Lung (tissue), 12 donors: Measurements from ENCODE around the gene ROCK1. TPM values are rescaled to one million over a fixed set of nuclear protein-coding genes. Genes with fewer than 3 reads are reported as not detected.

Experiments
- ATAC-seq: fragments of 200-7000 bp; cut with Tn5 transposase; one replicate; pipeline ENCODE4 v1.9.1; 2020; ENCODE audit warnings: moderate number of reproducible peaks; ENCODE audit not compliant: insufficient read depth, low FRiP score
- DNase-seq, 3 donors: peaks; one replicate each; pipeline ENCODE4 v3.0.0-alpha.2; 2013 to 2017
- H3K27ac ChIP-seq, 2 donors: one replicate each; pipeline ENCODE4 v1.5.1; 2013; ENCODE audit warnings: mild to moderate bottlenecking in 2 of 2, moderate library complexity in 2 of 2, control low read depth in 1 of 2, inconsistent platforms in 1 of 2, low read depth in 1 of 2, low read length in 1 of 2
- H3K27me3 ChIP-seq, 3 donors: one replicate each; pipeline ENCODE4 v1.5.1; 2013; ENCODE audit warnings: low read length in 2 of 3; ENCODE audit not compliant: control insufficient read depth in 3 of 3, insufficient read depth in 3 of 3
- H3K36me3 ChIP-seq, 4 donors: one replicate each; pipeline ENCODE4 v1.5.1; 2013; ENCODE audit warnings: low read length in 4 of 4, mild to moderate bottlenecking in 1 of 4, moderate library complexity in 1 of 4; ENCODE audit not compliant: control insufficient read depth in 4 of 4, insufficient read depth in 4 of 4
- H3K4me1 ChIP-seq, 5 donors: one replicate each; pipeline ENCODE4 v1.5.1; 2013; ENCODE audit warnings: low read length in 5 of 5, mild to moderate bottlenecking in 2 of 5, moderate library complexity in 1 of 5; ENCODE audit not compliant: control insufficient read depth in 5 of 5, insufficient read depth in 5 of 5
- H3K4me3 ChIP-seq: one replicate; pipeline ENCODE4 v1.5.1; 2013; ENCODE audit warnings: mild to moderate bottlenecking, control low read depth, moderate library complexity
- H3K9ac ChIP-seq, 2 donors: one replicate each; pipeline ENCODE4 v1.5.1; 2013; ENCODE audit warnings: low read length in 2 of 2, control low read depth in 1 of 2; ENCODE audit not compliant: insufficient read depth in 1 of 2
- H3K9me3 ChIP-seq, 4 donors: one replicate each; pipeline ENCODE4 v1.5.1; 2013; ENCODE audit warnings: low read length in 3 of 4, mild to moderate bottlenecking in 1 of 4, moderate library complexity in 1 of 4; ENCODE audit not compliant: control insufficient read depth in 4 of 4, insufficient read depth in 3 of 4
- CTCF ChIP-seq: IDR thresholded peaks from 2 replicates; pipeline ENCODE4 v1.5.1; 2012; ENCODE audit warnings: mild to moderate bottlenecking; ENCODE audit errors: control extremely low read depth, extremely low read depth
- WGBS, 2 donors: extraction: QIAGEN DNeasy Blood & Tissue Kit; methylation state at CpG; one replicate each; pipeline ENCODE4 v1.1.7; 2013; 5-methylcytosine and 5-hydroxymethylcytosine counted together
- polyA plus RNA-seq, 2 donors: library from polyadenylated mRNA; stranded (reverse); fragments of 200-250 nt; gene quantifications; one replicate each; pipeline ENCODE4 v1.2.1, GENCODE V29; 2013
- total RNA-seq, 2 donors: library from RNA; depleted of rRNA in 1 of 2; stranded (reverse); fragments of >200 nt in 1 of 2; gene quantifications; one replicate each; pipeline ENCODE4 v1.2.1, GENCODE V29; 2014 to 2021
- donor health status: control.
- donor health status: control.
- donor health status: Bipolar disorder and iron deficiency.
- donor health status: healthy.
- donor health status: DM: yes; HTN: yes; CAD: no.

Gene ROCK1
- total and polyA plus RNA-seq, 4 donors = 13.4 to 115 (median 35.9) TPM

GRCh38 chr18:21074336-21075323, 37.0 kb downstream of the ROCK1 start:
- H3K9me3 ChIP-seq = no peaks in the 10 kb centered on the region
- H3K4me3 ChIP-seq = no peak overlapping the region
- TF ChIP-seq CTCF = no peak
- peak overlapping the region in 1 of 2 donors; percentile 59 for H3K27ac ChIP-seq
- DNase-seq (peak in 1 of 3 donors; percentile 11), ATAC-seq (no peak)
- WGBS, 2 donors = 42 to 47% methylated on average over 3 of the region's 3 CpGs
- peaks cover 0 to 25% (median 2%) of the 10 kb centered on the region in 5 donors for H3K4me1 ChIP-seq
- H3K9ac ChIP-seq = no peak overlapping the region
- H3K36me3 ChIP-seq = no peaks in the 10 kb centered on the region
- no peaks in the 10 kb centered on the region for H3K27me3 ChIP-seq

DNA sequence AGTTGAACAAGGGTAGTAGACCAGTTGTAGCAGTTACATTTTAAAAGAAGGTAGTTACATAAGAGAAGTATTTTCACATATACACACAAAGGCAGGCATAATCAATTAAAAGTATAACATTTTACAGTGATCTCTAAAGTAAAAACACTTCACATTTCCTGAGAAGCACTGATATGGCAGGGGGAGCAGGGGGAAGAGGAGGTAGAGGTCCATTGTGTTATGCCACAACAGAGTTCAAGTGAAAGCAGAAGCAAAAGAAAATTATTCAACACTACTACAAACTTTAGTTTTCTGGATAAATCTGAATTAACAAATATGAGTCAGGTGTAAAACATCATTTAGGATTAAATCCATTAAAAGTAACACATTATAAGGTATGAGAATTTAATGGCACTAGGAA, 38.4 kb downstream of the ROCK1 start:
- ATAC-seq (no peak), DNase-seq (no peak)
- H3K4me1 ChIP-seq = peaks cover 0 to 14% (median 2%) of the 10 kb centered on the region in 5 donors
- H3K27me3 ChIP-seq = no peaks in the 10 kb centered on the region
- no peaks in the 10 kb centered on the region for H3K36me3 ChIP-seq
- no peak for TF ChIP-seq CTCF
- no peaks in the 10 kb centered on the region for H3K9me3 ChIP-seq
- no peak overlapping the region for H3K27ac ChIP-seq
- H3K4me3 ChIP-seq = no peak overlapping the region
- no peak overlapping the region for H3K9ac ChIP-seq

DNA sequence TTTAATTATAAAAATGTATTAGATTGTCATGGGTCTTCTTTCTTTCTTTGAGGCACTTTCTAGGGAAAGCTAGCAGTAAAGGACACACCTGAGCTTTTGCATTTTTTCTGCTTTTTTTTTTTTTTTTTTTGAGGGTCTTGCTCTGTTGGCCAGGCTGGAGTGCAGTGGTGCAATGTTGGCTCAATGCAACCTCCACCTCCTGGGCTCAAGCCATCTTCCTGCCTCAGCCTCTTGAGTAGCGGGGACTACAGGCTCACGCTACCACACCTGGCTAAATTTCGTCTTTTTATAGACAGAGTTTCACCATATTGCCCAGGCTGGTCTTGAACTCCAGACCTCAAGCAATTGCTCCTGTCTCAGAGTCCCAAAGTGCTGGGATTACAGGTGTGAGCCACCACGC, 40.5 kb downstream of the ROCK1 start:
- 84 to 89% methylated on average over 4 of the region's 4 CpGs for WGBS, 2 donors
- DNase-seq = no peak
- no peaks in the 10 kb centered on the region for H3K36me3 ChIP-seq
- H3K27ac ChIP-seq = no peak overlapping the region
- no peak overlapping the region for H3K4me3 ChIP-seq
- no peak for ATAC-seq
- no peak for TF ChIP-seq CTCF
- no peaks in the 10 kb centered on the region for H3K27me3 ChIP-seq
- H3K9me3 ChIP-seq = no peaks in the 10 kb centered on the region
- peaks cover 0 to 8% (median 2%) of the 10 kb centered on the region in 5 donors for H3K4me1 ChIP-seq
- H3K9ac ChIP-seq = no peak overlapping the region
